ENCODE results near the gene DUOX1. TPM values are rescaled to one million over a fixed set of nuclear protein-coding genes. Genes with fewer than 3 reads are reported as not detected.

DUOX1 gene
- total and polyA plus RNA-seq, 2 of the 13 experiments (the other 11 are each of a cell fraction or from before 2014, with no cell fraction given), result 0.03 TPM; not detected in 1

DNA sequence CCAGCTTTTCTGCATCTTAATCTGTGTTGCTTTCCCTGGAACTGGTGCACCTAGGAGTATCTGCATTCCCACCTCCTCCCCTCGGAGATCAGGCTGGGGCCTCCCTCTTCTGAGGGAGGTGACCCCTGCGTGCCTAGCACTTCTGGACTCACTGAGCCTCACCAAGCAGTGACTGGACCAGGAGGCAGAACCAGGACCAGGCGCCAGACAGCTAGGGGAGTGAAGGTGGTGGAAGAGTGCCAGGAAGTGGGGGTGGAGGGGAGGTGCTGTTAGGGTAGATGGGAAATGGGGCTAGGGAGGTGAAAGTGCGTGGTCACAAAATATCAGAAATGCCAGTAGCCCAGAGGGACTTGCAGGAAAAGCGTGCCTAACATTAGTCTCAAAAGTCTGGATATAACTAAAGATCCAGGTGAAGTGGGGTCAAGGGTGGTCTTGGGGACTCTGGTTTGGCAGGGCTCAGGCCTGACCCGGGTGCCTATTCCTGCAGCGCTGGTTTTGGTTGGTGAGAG is 14.4 kb upstream of the DUOX1 start:
- no peaks in the 10 kb centered on the region for H3K9me3 ChIP-seq (ENCODE audit: low read length)
- ChIA-PET CTCF (ENCODE audit: low intra/inter-chr PET ratio, low total read pairs) (no interaction called here), POLR2A (no interaction called here)
- H3K27ac ChIP-seq (ENCODE audit: extremely low read length, insufficient read depth, low read length), result no peak overlapping the region
- intact Hi-C loops (cut with micrococcal nuclease; ENCODE audit: unreplicated experiment) (no loop called here), in situ Hi-C loops (cut with HindIII; ENCODE audit: extremely low pct_ligation_motif_present, low pct_unique_long_range_greater_than_20kb) (no loop called here)
- no peak overlapping the region for H2AFZ ChIP-seq (ENCODE audit: low read length)
- no TSS peak for BruUV-seq (replicated peaks)
- H3K79me2 ChIP-seq (ENCODE audit: insufficient read depth, low read length), result no peaks in the 10 kb centered on the region
- H4K20me1 ChIP-seq (ENCODE audit: insufficient read depth, low read length), result no peaks in the 10 kb centered on the region
- 47% methylated on average over 7 of the region's 7 CpGs for WGBS (ENCODE audit: low lambda C conversion rate)
- FAIRE-seq, result no peak
- no peak overlapping the region for H3K9ac ChIP-seq (ENCODE audit: insufficient read depth, low read depth, low read length)
- TF ChIP-seq ZMAT3 (CRISPR knock-in tag; conservative IDR thresholded peaks at IDR 0.05) (no peak), USF2 (IDR thresholded peaks at IDR 0.05; ENCODE audit: low read depth, low read length) (no peak), USF2 (CRISPR knock-in tag; IDR thresholded peaks at IDR 0.05; ENCODE audit: borderline replicate concordance) (no peak), ZNF577 (CRISPR knock-in tag; IDR thresholded peaks at IDR 0.05; ENCODE audit: borderline replicate concordance, low read depth) (no peak), ZFP36L2 (CRISPR knock-in tag; IDR thresholded peaks at IDR 0.05) (no peak), SYNCRIP (IDR thresholded peaks at IDR 0.05; ENCODE audit: insufficient read depth, low read depth, low read length) (no peak), MED13 (CRISPR knock-in tag; IDR thresholded peaks at IDR 0.05) (no peak), ZNF329 (CRISPR knock-in tag; IDR thresholded peaks at IDR 0.05; ENCODE audit: low read depth) (no peak), FUBP1 (CRISPR knock-in tag; IDR thresholded peaks at IDR 0.05; ENCODE audit: borderline replicate concordance) (no peak)
- no peak overlapping the region for H3K4me3 ChIP-seq (replicated peaks in 1 of 3; ENCODE audit: insufficient read depth in 1 of 3, low read depth in 2 of 3, low read length in 3 of 3)
- peaks cover 25% of the 10 kb centered on the region for H3K4me1 ChIP-seq (ENCODE audit: insufficient read depth, low read length)
- H3K36me3 ChIP-seq (replicated peaks in 1 of 2; ENCODE audit: control insufficient read depth in 1 of 2, insufficient read depth in 2 of 2, low read length in 2 of 2), result no peaks in the 10 kb centered on the region
- no peak overlapping the region for H3K4me2 ChIP-seq (ENCODE audit: low read depth, low read length)
- H3K27me3 ChIP-seq (ENCODE audit: control insufficient read depth in 1 of 2, insufficient read depth in 2 of 2, low read length in 2 of 2), result peaks cover 13 to 51% of the 10 kb centered on the region in 2 experiments
- DNase-seq (ENCODE audit: low spot score), result no peak
- no peak for ATAC-seq
